Right ventricle myocardium superior (tissue), 1 donor: ENCODE data around the gene IFT81. TPM values are rescaled to one million over a fixed set of nuclear protein-coding genes. Genes with fewer than 3 reads are reported as not detected.

Experiments used
- ATAC-seq: fragments of 200-7000 bp; cut with Tn5 transposase; one replicate; pipeline ENCODE4 v1.9.1; 2020; ENCODE audit warnings: mild to moderate bottlenecking; ENCODE audit not compliant: poor library complexity
- DNase-seq: peaks from one replicate; pipeline ENCODE4 v3.0.0-alpha.2; 2020
- intact Hi-C: fragments of 100-400 bp; cut with DNase I; formaldehyde crosslinking; loops from one replicate; pipeline ENCODE4 v1.11.2; 2022
- total RNA-seq: library from RNA; stranded (reverse); fragmentation: NEBNext Ultra II Directional; extraction: Animal tissue kit (Norgen Biotek cat#: 25700); gene quantifications from one replicate; pipeline ENCODE4 v1.2.1, GENCODE V29; 2021
- donor health status: DM: no; HTN: yes; CAD: no; lungs with severe emphysema.

The IFT81 gene
- total RNA-seq, 1 donor from 2014 or later = 9.8 TPM

DNA sequence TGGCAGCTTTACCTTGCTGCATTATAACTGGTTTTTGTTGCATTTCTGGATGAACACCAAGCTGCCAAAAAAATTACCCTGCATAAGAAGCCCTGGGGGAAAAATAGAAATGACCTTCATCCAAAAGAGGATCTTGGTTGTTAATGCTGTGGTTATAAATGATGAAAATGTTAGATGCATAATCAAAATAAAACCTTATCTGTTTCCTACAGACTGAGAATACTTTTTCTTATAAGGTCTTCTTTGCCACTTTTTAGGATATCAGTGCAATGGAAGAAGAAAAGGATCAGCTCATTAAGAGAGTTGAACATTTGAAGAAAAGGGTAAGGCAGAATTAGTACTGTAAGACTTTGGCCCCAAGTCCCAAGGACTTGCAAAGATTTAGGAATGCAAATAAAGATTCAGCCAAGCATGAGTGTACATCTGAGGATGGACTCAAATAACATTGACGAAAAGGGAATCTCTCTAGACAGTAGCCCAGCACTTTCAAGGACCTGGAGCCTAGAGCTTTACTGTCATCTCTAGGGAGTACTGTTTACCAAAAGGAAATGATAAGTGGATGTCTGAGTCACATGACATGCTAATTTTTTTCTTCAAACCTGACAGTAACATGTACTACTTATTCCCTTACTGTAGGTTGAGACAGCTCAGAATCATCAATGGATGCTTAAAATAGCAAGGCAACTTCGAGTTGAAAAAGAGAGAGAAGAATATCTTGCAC lies 10.7 kb downstream of the IFT81 start:
- no peak for ATAC-seq
- intact Hi-C loops = no loop called here

GRCh38 chr12:110135806-110136205 lies 11.6 kb downstream of the IFT81 start:
- intact Hi-C loops = no loop called here
- ATAC-seq (no peak), DNase-seq (no peak)

More for the DNA sequence above, 10.7 kb downstream of the IFT81 start:
- no peak for DNase-seq

- intact Hi-C loops = no loop called here
- ATAC-seq (no peak), DNase-seq (no peak)
Observed at GRCh38 chr12:110137786-110138185, 13.6 kb downstream of the IFT81 start.

DNA sequence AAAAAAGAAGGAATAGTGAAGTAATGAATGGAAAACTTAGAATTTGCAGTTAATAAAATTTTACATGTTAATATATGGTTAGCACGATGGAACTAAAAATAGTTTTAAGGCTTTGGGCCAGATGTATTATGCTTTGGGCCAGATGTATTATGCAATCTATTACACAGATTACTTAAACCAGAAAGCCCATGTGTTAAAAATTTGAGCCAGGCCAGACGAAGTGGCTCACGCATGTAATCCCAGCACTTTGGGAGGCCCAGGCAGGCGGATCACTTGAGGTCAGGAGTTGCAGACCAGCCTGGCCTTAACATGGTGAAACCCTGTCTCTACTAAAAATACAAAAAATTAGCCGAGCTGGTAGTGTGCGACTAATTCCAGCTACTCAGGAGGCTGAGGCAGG lies 17.2 kb downstream of the IFT81 start:
- DNase-seq (peak; percentile 78), ATAC-seq (peak; percentile 88)
- intact Hi-C loops = no loop called here

- DNase-seq (no peak), ATAC-seq (no peak)
- intact Hi-C loops = no loop called here
Observed at GRCh38 chr12:110146986-110147385, 22.8 kb downstream of the IFT81 start.

DNA sequence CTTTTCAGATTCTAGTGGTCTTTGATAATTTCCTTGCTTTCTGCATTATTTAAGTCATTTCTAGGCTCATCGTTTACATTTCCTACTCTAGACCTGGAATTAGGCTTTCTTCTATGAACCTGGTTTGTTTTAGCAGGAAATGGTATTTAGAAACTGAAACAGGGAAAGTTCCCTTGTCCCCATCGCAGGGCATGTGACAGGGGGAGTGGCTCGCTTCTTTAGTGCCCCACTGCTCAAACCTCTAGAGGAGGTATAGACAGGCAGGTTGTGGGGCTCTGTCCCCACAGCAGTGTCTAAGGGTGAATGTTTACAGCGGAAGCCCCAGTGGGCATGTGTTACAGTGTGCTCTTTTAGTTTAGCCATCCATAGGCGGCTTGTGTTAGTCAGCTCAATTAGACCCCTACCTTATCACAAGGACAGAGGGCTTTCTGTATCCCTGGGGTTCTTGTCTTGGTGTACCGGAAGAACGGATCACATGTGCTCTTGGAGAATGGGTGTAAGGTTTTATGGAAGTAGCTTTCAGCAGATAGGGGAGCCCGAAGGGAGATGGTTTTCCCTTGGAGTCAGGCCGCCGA lies 25.0 kb downstream of the IFT81 start:
- intact Hi-C loops = no loop called here
- DNase-seq (no peak), ATAC-seq (no peak)

GRCh38 chr12:110156766-110157165 lies 32.6 kb downstream of the IFT81 start:
- DNase-seq (no peak), ATAC-seq (no peak)
- intact Hi-C loops = no loop called here

- intact Hi-C loops = no loop called here
- no peak for DNase-seq
- ATAC-seq = no peak
Observed at GRCh38 chr12:110157539-110157938, 33.4 kb downstream of the IFT81 start.

- no peak for DNase-seq
- no peak for ATAC-seq
- intact Hi-C loops = no loop called here
Observed at GRCh38 chr12:110159671-110160245, 35.6 kb downstream of the IFT81 start.

GRCh38 chr12:110165540-110166159 lies 41.5 kb downstream of the IFT81 start:
- ATAC-seq (no peak), DNase-seq (no peak)
- intact Hi-C loops = no loop called here

- intact Hi-C loops = no loop called here
- ATAC-seq = no peak
Observed at GRCh38 chr12:110168732-110169455, 44.7 kb downstream of the IFT81 start.

DNA sequence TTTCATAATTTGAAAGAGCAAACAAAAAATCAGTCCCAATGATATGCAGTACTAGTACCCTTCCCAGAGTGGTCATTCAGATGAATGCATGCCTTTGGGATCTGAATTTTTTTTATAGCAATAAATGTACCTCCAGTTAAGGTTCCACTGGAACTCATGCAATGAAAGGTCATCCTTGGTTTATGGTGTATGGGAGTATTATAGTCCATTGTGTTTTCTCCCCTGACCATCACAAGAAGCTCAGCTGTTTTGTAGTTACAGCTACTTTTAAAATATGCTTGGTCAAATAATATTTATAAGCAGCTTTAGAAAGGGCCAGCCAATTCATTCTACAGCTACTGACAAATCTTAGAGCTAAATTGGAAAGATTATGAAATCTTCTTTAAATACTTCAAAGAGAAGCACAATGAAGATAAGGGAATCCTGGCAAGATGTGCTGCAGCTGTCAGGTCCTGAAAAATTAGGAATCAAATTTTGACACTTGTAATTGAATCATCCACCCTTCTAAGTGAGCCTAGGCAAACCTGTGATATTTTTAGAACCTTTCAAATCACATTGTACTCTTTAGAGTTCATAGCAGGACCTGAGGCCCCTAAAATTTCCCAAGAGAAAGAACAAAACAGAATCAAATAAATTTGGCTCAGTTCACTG lies 46.5 kb downstream of the IFT81 start:
- intact Hi-C loops = no loop called here
- DNase-seq (no peak), ATAC-seq (peak; percentile 88)

More at GRCh38 chr12:110168732-110169455, 44.7 kb downstream of the IFT81 start:
- DNase-seq = no peak

- ATAC-seq (no peak), DNase-seq (no peak)
- intact Hi-C loops = no loop called here
Observed at GRCh38 chr12:110171186-110171538, 47.0 kb downstream of the IFT81 start.

DNA sequence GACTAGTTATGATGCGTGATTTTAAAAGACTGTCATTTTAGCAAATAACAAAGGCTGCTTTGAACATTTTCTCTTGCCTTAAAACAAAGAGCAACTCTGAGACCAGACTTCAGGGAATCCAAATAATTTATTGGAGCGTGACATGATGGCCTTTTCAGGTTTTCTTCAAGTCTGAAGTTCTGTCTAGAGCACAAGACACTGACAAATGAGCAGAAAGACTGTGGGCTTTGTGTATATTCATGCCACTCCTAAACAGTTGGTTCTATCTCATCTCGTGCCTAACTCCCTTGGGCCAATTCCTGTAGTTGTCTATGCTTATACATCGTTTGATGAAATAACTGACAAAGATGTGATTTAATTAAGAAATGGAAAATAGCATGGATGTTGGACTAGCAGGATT lies 47.5 kb downstream of the IFT81 start:
- ATAC-seq (no peak), DNase-seq (no peak)
- intact Hi-C loops = no loop called here

GRCh38 chr12:110174373-110174996 lies 50.3 kb downstream of the IFT81 start:
- no peak for ATAC-seq
- intact Hi-C loops = no loop called here
- DNase-seq = no peak

DNA sequence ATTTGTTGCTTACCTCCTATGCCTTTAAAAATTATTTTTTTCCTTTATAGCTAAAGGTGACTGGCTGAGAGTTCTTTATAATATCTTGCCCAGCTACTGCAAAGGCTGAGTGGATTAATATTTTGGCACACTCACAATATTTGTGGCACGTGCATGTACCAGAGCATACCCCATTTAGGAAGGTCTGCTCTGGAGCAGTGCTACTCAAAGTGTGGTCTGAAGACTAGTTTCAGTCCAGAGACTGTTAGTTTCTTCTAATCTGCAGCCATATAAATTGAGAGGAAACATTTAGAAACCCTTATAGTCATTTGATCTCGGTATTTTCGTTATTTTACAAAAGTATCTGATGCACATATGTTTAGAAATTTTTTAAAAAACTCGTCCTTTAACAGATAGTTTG lies 51.0 kb downstream of the IFT81 start:
- ATAC-seq = no peak
- no peak for DNase-seq
- intact Hi-C loops = no loop called here

DNA sequence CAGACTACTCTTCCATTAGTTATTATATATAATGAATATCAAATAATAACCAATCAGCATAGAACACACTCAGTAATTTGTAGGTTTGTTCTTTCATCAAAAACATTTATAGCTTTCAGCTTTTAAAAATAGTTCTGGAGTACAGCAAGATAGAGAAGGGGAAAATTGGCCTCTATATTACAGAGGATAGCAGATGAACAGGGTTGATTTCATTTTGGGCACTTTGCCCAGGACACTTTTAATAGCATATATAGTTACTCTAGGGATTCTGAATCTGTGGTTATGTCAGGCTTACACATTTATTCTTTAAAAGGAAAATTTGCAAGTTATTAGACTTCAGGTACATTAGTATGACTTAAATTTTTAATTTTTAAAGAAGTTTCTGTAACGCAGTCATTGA lies 52.6 kb downstream of the IFT81 start:
- no peak for DNase-seq
- intact Hi-C loops = no loop called here
- peak; percentile 48 for ATAC-seq

DNA sequence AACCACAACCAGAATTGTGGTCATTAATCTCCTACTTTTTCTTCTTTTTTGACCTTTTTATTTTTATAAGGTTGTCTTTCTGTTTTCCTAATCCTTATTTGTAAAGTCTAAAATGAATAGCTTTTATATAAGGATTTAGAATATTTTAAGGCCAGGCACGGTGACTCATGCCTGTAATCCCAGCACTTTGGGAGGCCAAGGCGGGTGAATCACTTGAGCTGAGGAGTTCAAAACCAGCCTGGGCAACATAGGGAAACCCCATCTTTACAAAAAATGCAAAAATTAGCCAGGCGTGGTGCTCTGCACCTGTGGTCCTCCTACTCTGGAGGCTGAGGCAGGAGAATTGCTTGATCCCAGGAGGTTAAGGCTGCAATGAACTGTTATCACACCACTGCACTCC lies 55.1 kb downstream of the IFT81 start:
- intact Hi-C loops = no loop called here
- DNase-seq (no peak), ATAC-seq (no peak)
